Hypothalamus (tissue), 51 donors: ENCODE data around the gene TEAD3.

Source experiments
- DNase-seq, 51 donors: peaks; one replicate each; lab custom pipeline; 2025; lab: John Stamatoyannopoulos, UW

TEAD3 gene

GRCh38 chr6:35477028-35477427, 19.9 kb downstream of the TEAD3 start:
- no peak for DNase-seq

- no peak for DNase-seq
These were observed 20.9 kb downstream of the TEAD3 start for GRCh38 chr6:35476004-35476403.

- no peak for DNase-seq
These were observed 21.3 kb downstream of the TEAD3 start for GRCh38 chr6:35475573-35475972.

GRCh38 chr6:35474942-35475570, 21.8 kb downstream of the TEAD3 start:
- DNase-seq, result no peak

- no peak for DNase-seq
These were observed 22.5 kb downstream of the TEAD3 start for GRCh38 chr6:35474131-35474941.

- no peak for DNase-seq
These were observed 23.1 kb downstream of the TEAD3 start for GRCh38 chr6:35473850-35474130.

GRCh38 chr6:35473075-35473849, 23.6 kb downstream of the TEAD3 start:
- DNase-seq, result no peak

GRCh38 chr6:35471836-35472345, 25.0 kb downstream of the TEAD3 start:
- DNase-seq, result no peak

- DNase-seq, result no peak
These were observed 26.2 kb downstream of the TEAD3 start for GRCh38 chr6:35470663-35471120.

- DNase-seq, result peak in 2 of 51 donors; percentile 3 to 5
These were observed 26.9 kb downstream of the TEAD3 start for GRCh38 chr6:35469751-35470662.

- DNase-seq, result peak in 11 of 51 donors; percentile 18 to 73 (median 56)
These were observed 27.7 kb downstream of the TEAD3 start for GRCh38 chr6:35468980-35469750.

GRCh38 chr6:35468181-35468979, 28.5 kb downstream of the TEAD3 start, which contains the start of gene RPL10A:
Gene RPL10A (plus strand): TSS chr6:35468401. CDS start chr6:35468435, 34 bp downstream.
- peak; percentile 64 to 97 (median 91) for DNase-seq

- DNase-seq, result no peak
These were observed 31.2 kb downstream of the TEAD3 start for GRCh38 chr6:35465646-35466045.

GRCh38 chr6:35463292-35463691, 33.6 kb downstream of the TEAD3 start:
- DNase-seq, result no peak

GRCh38 chr6:35461270-35461669, 35.6 kb downstream of the TEAD3 start:
- DNase-seq, result no peak

- no peak for DNase-seq
These were observed 39.0 kb downstream of the TEAD3 start for GRCh38 chr6:35457907-35458306.

GRCh38 chr6:35454391-35455110, 42.3 kb downstream of the TEAD3 start:
- DNase-seq, result no peak

GRCh38 chr6:35453236-35453635, 43.6 kb downstream of the TEAD3 start:
- DNase-seq, result no peak
